HG03439 (cell line): Measurements from ENCODE around the gene HPF1.
"Not testable (repeated sequence)": the region's sequence is repeated elsewhere in the genome, so short reads cannot be mapped to it uniquely, and the experiment has no call there.

Source experiments
- ATAC-seq: cut with Tn5 transposase; IDR thresholded peaks from one replicate; pipeline ENCODE4 v1.9.1; 2021; ENCODE audit warnings: mild to moderate bottlenecking, moderate library complexity; ENCODE audit not compliant: unreplicated experiment

The HPF1 gene

DNA sequence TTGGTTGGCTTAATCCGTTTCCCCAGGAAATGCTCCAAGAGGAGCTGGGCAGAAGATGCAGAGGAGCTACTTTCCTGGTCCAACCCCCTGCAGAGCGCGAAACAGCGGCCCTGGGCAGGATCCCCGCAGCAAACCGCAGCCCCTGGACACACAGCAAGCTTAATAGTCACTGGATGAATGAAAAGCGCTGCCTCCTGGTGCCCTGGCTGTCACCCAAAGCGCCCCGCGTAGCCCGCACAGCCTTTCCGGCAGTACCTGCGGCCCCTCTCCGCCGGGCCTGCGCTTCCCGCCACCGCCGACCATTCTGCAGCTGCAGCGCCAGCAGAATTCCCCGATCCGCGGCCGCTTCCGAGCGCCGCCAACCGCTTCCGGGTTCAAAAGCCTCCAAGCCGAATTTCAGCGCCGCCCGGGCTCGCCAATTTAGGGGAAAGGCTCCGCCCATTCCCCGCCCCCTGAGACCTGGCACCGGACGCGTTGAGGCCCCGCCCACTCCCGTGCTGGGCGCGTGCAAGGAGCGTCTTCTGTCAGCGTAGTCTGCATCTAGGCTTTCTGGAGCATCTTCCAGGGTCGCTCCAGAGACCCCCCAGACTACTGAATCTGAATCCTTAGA, at the start of gene HPF1:
TSS of gene HPF1 (minus strand) at position 370 of the 610 bp plus-strand sequence. CDS start at position 303, 67 bp downstream.
- ATAC-seq, result peak; percentile 97

DNA sequence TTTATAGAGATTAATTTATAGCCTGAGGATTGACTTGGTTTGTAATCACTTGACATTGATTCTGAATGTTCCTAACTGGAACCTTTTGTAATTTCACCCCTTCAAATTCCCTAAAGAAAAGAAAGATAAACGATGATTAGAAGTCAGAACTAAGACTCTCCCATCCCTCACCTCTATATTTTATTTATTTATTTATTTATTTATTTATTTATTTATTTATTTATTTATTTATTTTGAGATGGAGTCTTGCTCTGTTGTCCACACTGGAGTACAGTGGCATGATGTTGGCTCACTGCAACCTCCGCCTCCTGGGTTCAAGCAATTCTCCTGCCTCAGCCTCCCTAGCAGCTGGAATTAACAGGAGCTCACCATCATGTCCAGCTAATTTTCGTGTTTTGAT, 49.0 kb upstream of the HPF1 start:
- not testable (repeated sequence) for ATAC-seq

DNA sequence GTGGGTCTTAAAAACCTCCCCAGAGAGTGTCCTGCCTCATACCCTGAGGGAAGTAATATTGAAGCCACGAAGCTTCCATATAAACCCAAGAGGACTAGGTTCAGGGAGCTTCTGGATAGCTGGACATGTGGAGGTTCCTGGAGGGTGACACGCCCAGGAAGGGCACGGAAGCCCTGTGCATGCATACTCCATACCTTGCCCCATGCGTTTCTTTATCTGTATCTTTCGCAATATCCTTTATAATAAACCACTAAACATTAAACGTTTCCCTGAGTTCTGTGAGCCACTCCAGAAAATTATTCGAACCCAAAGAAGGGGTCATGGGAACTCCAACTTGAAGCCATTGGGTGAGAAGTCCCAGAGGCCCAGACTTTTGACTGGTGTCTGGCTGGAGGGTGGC, 45.7 kb upstream of the HPF1 start:
- ATAC-seq, result no peak

DNA sequence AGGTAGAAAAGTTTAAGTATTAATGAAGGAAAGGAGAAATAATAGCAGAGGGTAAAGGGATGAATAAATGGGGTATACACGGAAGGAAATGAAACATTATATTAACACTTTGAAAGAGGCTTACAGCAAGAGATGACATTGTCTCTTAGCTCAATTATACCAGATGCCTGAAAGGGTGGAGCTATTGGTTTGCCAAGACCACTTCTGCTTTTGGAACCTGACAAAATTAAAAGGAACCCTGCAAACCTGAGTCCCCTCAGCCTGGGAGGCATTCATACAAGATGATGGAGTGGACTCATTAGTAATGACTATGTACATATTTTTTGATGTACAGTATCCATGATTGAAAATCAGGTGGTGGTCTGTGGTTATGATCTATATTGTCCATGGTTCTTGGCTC, 45.1 kb upstream of the HPF1 start:
- no peak for ATAC-seq

DNA sequence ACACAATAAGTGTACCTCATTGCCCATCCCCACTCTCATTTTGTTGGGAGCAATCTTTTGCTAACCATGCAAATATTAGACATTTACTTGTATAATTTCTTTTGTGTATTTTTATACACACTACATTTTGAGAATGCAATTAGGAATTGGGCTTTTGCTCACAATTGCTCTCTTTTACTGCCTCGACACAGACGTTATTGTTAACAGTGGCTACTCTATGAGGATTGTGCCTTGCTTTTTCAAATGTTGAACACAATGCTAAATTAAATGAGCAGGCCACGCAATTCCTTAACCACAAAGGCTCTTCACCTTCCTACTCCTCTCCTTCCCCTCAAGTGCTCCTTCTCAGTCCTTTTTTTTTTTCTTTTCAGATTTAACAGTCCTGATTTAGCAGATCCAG, 42.8 kb upstream of the HPF1 start:
- no peak for ATAC-seq

DNA sequence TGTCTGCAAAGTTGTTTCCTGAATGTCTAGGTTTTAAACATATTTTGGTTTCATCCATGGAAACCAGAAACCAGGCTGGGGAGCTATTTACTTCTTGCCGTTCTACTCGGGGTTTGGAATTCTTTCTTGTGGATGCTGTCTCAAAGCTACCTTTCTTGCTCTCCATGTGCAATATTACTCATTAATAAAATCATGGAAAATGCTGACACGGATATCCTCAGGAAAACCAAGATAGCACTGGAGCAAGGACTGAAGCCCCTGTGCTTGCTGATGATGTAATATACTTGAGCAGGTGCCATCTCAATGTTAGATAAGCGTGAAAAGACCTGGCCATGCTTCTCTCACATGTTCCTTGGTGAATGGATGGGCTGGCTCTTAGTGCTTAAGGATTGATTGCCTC, 41.5 kb upstream of the HPF1 start:
- ATAC-seq, result no peak

DNA sequence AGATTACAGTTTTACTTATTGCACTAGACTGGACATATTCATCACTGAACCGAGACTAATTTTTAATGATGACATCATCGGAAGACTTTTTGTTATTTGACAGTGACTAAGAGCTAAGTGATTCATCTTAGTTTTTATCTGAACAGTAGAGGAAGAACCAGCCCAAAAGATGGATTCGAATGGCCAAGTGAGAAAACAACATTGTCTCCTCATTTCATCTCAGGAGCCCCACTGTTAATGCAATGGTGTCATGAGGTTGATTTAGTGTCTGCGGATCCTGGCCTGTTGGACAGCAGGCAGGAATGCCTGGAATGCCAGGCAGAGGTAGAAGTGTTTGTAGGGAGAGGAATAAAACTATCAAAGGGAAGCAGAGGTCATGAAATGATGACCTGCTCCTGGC, 37.8 kb upstream of the HPF1 start:
- ATAC-seq, result no peak

DNA sequence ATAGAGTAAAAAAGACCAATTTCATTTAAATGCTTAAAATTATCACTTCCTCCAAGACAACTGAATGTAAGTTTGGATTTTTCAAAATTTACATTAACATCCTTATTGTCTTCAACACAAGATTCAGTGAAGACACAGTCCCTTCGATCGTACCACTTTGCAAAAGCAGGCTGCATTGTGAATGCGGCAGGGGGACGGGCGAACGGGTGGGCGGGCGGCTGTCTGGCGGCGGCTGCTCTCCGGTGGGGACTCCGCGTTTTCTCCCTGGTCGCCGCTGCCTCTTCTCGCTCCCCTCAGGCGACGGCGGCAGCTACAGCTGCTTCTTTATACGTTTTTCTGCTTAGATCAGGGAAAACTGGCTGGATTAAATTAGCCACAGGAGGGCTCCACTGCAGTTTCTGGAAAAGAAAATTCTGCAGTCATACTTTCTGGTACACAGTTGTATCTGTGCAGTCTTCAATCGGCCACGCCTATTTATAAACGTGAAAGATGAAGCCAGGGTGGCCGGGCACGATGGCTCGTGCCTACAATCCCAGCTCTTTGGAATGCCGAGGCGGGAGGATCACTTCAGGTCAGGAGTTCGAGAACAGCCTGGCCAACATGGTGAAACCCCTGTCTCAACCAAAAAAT, 33.9 kb upstream of the HPF1 start:
- ATAC-seq, result no peak

DNA sequence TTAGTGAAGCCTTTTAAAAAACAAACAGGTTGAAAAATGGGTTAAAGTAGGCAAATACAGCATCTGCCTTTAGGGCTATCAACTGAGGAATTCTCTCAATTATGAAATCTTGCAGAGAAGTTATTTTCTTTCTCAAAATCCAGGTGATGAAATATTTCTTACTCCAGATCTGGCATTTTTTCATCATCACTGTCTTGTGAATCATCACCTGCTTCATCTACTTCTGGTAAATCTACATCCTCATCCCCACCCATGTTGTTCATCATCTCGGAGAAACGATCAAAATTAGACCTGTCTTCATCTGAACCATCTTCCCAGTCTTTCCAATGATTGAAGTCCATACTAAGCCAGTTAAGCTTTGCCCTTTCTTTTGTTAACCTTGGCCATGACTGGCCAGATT, 33.3 kb upstream of the HPF1 start:
- no peak for ATAC-seq

DNA sequence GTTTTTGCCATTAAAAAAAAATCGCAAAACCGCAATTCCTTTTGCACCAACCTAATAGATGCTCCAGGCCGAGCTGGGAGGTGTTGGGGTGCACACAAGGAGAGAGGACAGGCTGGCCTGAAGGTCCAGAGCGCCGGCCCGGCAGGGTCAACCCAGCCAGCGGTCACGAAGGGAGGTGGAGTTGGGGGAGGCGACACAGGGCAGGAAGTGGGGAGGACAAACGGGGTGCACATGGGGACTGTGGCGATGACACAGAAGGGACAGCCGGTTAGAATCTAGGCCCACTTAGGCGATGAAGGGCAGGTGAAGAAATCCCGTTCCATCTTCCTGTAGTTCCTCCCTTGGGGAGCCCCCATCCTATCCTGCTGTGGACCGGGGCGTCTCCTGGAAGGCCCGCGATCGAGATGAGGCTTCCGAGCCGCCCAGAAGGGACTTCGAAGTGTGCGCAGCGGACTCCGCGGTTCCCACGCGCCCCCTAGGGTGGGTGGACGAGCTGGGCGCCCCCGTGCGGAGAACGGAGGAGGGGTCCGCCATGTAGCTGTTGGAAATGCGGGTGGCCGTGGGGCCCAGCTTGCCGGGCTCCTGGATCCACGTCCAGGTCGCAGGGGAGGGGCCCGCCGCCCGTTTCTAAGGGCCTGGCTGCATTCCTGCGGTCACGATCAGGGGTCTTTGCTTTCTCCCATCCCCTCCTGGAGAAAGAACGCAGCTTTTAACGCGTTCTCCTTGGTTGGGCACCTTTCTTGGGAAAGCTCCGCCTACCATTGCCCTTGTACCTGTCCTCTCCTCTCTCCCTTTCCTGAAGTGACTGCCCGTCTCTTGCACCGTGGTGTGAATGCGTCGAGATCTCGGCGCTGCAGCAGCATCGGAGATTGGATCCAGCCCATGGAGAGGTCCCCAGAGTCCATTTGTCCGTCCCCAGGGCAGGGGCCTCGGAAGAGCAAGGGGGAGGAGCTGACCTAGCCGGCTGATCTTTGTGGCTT, 17.0 kb upstream of the HPF1 start:
- ATAC-seq, result no peak

DNA sequence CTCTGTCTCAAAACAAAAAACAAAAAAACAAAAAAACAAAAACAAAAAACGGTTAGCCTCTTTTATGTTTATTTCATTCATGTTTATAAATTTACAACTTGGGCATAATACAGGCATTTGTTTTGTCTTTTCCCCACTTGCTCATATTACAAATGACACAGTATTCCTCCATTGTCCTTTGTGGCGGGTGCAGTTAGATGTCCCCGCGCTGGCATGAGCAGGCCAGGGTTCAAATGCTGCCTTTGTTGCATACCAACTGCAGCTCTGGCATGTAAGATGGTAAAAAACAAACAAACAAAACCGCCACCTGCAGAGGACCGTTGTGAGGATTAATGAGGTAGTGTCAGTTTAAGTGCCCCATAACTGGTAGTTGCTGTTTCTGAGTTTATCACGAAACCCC, 16.1 kb upstream of the HPF1 start:
- no peak for ATAC-seq

DNA sequence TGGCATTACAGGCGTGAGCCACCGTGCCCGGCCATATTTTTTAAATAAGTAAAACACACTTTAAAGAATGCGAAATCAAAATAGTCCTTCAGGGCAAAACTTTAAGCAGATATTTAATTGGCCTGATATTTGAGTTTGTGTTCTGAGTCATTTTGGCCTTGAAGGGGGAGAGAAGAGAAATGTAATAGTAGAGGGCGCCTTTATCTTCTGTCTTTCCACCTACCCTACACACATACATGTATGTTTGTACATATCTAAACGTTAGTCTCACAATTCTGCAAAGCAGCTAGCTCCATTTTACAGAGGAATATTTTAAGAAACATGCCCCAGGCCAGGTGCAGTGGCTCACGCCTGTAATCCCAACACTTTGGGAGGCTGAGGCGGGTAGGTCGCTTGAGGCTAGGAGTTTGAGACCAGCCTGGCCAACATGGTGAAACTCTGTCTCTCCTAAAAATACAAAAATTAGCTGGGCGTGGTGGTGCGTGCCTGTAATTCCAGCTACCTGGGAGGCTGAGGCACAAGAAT, 13.9 kb upstream of the HPF1 start:
- ATAC-seq, result not testable (repeated sequence)

DNA sequence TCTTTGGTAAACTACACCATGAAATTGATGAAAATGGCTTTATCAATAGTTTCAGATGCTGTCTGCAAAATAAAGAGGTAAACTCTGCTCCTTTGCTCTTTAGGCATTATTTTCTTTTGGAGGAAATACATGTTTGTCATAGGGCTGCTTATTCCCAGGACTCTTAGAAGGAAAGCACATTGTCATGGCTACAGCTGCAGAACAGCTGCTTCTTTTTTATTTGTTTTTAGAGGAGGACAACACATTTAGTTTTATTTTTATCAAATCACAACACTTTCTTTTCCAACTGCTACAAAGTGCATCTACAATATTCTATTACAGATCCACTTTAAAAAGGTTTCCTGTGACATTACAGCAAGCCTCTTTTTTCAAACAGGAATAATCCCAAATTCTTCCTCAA, 12.7 kb upstream of the HPF1 start:
- no peak for ATAC-seq

DNA sequence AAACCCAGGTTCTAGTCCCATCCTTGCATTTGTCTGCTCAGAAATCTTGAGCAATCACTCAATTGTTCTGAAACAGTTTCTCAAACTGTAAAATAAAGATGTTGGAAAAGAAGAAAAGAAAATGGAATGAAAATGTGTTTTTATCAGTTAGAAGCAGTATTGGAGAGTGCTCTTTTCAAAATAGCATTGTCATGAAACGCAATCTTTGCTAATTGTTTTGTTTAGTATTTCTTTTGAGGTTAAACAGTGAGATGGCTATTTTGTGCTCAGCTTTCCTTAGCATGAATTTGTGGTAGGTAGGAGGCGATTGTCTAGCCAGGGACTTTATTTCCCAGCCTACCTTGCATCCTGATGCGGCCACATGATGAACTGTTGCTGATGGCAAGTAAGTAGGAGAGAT, 10.6 kb upstream of the HPF1 start:
- no peak for ATAC-seq

DNA sequence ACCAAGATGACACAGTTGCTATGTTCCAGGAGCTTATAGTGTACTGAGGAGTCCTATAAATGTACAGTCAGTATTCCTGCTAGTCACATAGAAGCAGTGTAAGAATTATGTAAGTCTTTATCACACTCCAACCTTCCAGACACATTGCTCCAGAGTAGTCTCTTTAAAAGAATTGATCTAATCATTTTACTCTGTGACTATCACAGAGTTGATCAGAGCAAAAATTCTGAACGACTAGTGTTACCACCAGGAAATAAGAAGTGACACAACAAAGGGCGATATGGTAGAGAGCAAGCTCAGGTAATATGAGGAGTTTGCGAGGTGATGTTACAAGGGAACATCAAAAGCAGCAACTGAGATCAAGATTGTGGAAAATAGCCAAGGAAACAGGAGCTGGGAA, 9.0 kb upstream of the HPF1 start:
- no peak for ATAC-seq

DNA sequence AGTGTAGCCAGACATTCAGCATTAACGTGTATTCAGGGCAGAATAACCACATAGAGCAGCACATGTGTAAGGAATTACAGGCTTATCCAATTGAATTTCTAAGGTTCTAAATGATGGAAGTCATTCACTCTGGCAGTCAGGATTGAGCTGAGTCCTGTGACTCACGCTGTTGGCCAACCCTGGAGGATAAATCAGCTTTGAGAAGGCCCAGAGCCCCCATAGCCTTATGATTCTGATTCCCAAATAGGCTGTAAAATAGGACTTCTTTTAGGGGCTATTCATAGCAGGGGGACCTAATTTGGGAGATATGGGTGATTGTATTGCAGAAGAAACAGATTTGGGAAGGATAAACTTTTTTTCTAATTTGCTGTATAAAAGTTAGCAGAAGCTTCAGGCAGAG, 8.1 kb upstream of the HPF1 start:
- ATAC-seq, result no peak

DNA sequence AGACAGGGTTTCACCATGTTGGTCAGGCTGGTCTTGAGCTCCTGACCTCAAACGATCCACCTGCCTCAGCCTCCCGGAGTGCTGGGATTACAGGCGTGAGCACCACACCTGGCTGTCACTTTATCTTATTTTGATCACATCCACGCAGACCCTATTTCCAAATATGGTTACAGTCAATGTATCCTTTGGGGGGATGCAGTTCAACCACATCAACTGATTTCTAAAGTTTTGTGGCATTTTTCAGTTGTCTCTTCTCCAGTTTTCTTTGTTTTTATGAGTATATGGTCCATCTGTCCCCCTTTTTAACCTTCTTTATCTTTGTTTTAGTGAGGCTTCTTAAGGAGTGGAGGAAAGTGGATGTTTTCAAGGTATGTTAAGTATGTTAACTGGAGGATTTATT, 4.1 kb upstream of the HPF1 start:
- ATAC-seq, result no peak

DNA sequence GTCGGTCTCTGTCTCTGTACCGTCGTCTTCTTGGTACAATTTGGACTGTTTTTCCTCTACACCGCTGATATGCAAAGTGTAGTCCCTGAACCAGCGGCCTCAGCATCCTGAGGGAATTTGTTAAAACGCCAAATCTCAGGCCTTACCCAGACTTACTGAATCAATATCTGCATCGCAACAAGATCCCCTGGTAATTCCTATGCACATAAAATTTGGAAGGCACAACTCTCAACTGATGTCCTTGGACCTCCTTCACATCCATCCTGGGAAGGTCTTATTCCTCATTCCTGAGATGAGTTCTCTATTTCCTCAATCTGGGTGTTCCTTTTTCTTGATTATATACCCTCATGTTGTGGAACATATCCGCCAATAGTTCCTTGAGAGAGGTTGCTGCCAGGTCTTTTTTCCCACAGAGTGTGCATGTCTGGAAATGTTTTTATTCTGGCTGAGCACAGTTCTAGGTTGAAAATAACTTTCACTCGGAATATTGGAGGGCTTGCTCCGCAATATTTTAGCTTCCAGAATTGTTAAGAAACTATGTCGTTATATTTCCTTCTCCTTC, 738 bp upstream of the HPF1 start:
- no peak for ATAC-seq

DNA sequence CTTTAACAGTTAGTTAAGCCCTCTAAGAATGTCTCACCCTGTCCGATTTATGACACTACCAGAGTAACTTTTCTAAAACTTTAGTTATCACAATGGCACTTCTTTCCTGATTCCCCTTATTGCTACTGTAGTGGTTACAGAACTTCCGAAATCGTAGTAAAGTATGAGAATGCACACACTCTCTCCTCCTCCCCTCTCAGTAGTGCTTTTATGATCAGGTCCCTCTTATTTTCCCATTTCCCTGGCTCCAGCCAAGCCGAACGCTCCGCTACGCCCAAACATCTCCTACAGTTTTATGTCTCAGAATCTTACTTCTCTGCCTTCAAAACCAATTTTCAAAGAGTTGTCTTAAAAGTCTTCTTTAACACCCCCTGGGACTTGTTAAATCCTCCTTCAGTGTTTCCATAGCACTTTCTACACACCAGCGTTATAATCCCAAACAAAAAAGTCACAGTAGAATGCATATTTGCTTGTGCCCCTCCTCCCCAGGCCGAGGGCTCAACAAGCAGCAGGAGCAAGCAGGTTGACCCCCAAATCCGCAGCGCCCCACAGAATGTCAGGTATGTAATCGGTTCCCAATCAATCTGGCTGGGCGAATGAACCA, 671 bp downstream of the HPF1 start:
- peak; percentile 11 for ATAC-seq

DNA sequence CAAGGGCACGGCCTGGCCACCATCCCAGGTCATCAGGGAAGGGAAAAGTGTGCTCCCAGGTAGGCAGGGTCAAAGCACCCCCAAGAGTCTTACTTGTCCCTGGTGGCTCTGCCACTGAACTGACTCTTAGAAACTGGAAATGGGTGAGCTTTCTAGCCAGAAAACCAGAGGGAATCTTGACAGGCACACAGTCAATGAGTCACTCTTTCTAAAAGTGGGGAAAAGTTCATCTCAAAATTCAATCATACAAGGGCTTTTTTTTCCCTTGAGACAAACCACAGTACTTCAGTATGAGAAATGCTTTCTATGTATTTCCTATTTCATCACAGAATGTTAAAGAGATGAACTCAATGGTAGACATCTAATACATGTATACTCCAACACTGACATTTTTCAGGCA, 12.5 kb downstream of the HPF1 start:
- no peak for ATAC-seq

DNA sequence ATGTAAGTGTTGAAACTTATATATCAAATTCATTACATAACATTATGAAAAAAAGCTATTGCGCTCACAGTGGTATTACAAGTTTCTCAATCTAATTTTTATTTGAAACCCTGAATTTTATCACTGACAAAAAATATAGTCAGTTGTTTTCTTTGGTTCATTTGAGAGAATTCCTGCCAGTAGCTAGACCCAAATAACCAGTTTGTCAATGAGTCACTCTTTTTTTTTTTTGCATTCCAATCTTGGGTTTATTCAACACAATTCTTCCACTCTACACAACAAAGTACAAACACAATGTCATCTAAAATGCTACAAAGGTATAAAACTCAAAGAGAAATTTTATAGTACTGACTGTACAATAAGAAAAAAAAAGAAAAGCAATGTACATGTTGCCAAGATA, 13.1 kb downstream of the HPF1 start:
- ATAC-seq, result no peak
